Measurements from ENCODE around the gene PIGS. TPM values are rescaled to one million over a fixed set of nuclear protein-coding genes. Genes with fewer than 3 reads are reported as not detected.

The PIGS gene
- total RNA-seq, 4 donors from 2014 or later, result 7.2 to 48.3 (median 26.6) TPM

DNA sequence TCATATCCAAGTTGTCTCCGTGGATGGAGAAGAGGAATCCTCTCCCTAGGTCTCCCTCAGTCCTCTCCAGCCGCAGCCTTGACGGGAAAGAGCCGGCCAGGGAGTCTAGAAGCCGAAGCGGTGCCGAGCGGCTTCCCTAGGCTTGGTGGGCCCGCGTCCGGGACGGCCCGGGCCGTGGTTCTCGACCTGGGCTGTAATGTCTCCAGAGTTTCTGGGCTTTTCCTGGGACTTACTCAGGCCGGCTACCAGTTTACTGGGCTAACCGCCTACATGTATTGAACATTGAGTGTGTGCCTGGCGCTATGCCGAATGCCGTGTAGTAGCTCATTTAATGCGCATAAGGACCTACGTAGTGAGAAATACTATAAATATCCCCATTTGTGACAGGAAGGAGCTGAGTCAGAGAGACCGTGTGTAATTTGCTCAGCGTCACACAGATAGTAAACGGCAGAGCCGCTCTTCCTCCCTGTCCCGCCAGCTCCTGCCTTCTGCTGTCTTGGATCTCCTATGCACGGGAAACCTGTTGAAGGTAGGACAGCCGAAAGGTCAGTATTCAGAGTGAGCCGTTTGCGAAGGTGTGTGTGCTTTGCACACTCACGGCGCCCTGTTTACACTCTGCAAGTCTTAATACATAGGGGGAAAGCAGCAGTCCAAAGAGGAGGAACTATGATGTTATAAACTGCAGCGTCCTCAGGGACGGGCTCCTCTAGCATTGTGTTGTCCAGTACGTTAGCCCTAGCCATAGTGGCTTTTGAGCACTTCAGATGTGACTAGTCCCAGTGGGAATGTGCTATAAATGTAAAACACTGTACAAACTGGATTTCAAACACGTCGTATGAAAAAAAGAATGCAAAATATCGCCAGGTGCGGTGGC, 28.2 kb upstream of the PIGS start:
- peak; percentile 62 to 73 for DNase-seq
- Histone ChIP-seq H3K9me3 (no peaks in the 10 kb centered on the region), H3K27me3 (no peaks in the 10 kb centered on the region), H3K27ac (peak overlapping the region; percentile 97), H3K4me3 (peak overlapping the region; percentile 53 to 66), H3K4me1 (peaks cover 0 to 4% of the 10 kb centered on the region in 2 donors), H3K36me3 (no peaks in the 10 kb centered on the region)
- intact Hi-C loops (cut with DNase I; ENCODE audit: low total_unique reads), result no loop called here
- TF ChIP-seq POLR2A (IDR thresholded peaks at IDR 0.05), result peak in 1 of 2 donors; percentile 18
- TF ChIP-seq, protein P1, sequence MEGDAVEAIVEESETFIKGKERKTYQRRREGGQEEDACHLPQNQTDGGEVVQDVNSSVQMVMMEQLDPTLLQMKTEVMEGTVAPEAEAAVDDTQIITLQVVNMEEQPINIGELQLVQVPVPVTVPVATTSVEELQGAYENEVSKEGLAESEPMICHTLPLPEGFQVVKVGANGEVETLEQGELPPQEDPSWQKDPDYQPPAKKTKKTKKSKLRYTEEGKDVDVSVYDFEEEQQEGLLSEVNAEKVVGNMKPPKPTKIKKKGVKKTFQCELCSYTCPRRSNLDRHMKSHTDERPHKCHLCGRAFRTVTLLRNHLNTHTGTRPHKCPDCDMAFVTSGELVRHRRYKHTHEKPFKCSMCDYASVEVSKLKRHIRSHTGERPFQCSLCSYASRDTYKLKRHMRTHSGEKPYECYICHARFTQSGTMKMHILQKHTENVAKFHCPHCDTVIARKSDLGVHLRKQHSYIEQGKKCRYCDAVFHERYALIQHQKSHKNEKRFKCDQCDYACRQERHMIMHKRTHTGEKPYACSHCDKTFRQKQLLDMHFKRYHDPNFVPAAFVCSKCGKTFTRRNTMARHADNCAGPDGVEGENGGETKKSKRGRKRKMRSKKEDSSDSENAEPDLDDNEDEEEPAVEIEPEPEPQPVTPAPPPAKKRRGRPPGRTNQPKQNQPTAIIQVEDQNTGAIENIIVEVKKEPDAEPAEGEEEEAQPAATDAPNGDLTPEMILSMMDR (IDR thresholded peaks at IDR 0.05), result no peak

DNA sequence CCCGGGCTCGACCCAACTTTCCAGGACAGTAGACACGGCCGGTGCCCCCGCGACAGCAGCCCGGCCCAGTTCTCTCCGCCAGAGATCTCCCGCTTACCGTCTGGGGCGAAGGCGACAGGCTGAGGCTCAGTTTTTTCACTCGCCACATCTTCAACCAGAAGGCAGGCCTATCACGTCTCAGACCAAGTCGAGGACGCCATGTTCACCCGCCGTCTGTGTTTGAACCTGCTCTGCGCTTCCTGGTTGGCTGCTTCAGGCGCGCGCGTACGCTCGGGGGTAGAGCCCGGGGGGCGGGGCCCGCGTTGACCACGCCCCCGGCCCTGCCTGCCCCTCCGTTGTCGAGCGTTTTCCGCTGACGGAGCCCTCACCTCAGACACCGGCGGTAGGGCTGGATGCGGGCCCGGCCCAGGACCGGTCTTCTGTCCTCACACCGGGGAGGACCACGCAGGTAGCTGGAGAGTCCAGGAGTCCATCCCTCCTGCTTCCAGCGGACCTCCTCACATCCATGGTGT, 27.5 kb upstream of the PIGS start, which contains the start of gene SPAG5:
Gene SPAG5, minus strand, starts transcription at position 227 of the 512 bp plus-strand sequence. Its CDS starts 79 bp downstream, at position 148.
- TF ChIP-seq, protein P1 (IDR thresholded peaks at IDR 0.05), result no peak
- peak; percentile 87 to 94 for TF ChIP-seq POLR2A (IDR thresholded peaks at IDR 0.05)
- H3K9me3 ChIP-seq, result no peaks in the 10 kb centered on the region
- no peaks in the 10 kb centered on the region for H3K27me3 ChIP-seq
- H3K4me3 ChIP-seq, result peak within 1 kb of the TSS; percentile 53 to 66
- peak; percentile 92 for DNase-seq
- peak within 1 kb of the TSS; percentile 97 for H3K27ac ChIP-seq
- intact Hi-C loops (cut with DNase I; ENCODE audit: low total_unique reads), result no loop called here
- H3K36me3 ChIP-seq, result no peaks in the 10 kb centered on the region
- H3K4me1 ChIP-seq, result peaks cover 0 to 4% of the 10 kb centered on the region in 2 donors

DNA sequence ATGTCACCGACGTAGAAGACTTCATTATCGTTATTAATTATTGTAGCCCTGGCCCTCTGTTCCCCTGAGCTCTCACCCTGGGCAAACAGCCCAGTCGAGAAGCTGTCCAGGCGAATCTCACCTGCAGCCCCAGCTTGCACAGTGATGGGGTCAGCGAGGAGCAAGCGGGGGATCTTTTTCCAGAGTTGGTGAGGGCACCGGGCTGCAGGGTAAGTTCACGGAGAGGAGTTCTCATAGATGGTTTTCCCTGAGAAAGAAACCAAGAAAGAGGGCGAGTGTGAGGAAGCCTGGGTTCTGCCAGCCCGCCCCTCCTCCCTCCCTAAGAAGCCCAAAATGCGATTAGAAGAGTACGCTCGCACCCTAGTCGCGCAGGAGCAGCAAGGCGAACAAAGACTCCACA, 27.1 kb upstream of the PIGS start:
- Histone ChIP-seq H3K4me3 (peak overlapping the region; percentile 53 to 66), H3K36me3 (no peaks in the 10 kb centered on the region), H3K27me3 (no peaks in the 10 kb centered on the region), H3K9me3 (no peaks in the 10 kb centered on the region), H3K4me1 (peaks cover 0 to 4% of the 10 kb centered on the region in 2 donors), H3K27ac (peak overlapping the region; percentile 97)
- no peak for DNase-seq
- TF ChIP-seq, protein P1 (IDR thresholded peaks at IDR 0.05), result no peak
- TF ChIP-seq POLR2A (IDR thresholded peaks at IDR 0.05), result no peak
- intact Hi-C loops (cut with DNase I; ENCODE audit: low total_unique reads), result no loop called here

DNA sequence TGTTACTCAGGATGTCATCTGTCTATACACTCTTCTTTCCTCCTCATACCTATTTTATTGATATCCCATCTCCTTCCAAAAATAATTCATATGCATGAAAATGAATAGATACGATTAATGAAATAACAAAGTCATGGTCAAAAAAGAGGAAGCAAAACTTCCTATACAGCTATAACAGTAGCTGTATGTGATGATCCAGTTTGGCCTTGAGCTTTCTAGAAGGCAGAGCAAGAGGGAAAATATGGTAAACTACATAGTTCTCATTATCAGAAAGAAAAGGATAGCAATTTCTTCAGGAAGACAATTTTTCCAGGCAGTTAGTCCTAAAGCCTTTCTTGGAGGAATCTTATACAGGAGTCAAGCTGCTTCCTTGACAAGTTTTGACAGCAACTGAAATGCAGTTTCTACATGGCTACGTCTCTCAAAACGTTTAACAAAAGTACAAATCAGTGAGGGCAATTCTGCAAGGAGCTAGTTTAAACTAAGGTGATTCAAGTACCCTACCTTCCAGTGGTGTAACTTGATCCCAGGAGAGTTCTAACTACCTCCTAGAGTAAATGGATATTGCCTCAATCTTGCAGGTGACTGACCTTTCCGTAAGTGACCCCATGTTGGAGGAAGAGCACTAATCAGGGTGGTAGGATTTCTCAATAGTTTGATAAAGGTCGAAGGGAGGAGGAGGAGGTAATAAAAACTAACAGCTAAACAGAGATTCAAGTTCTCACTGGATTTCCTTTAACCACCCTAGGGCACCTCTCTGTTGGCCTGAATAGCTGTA, 26.5 kb upstream of the PIGS start:
- Histone ChIP-seq H3K4me3 (no peak overlapping the region), H3K36me3 (no peaks in the 10 kb centered on the region), H3K27me3 (no peaks in the 10 kb centered on the region), H3K27ac (no peak overlapping the region), H3K9me3 (no peaks in the 10 kb centered on the region), H3K4me1 (peaks cover 0 to 4% of the 10 kb centered on the region in 2 donors)
- no peak for TF ChIP-seq POLR2A (IDR thresholded peaks at IDR 0.05)
- TF ChIP-seq, protein P1 (IDR thresholded peaks at IDR 0.05), result no peak
- intact Hi-C loops (cut with DNase I; ENCODE audit: low total_unique reads), result no loop called here
- no peak for DNase-seq
